Stimulated activated CD4-positive, alpha-beta T cell treated with anti-CD3 and anti-CD28 coated beads, Interleukin-2, amount 100 ng/mL, for 48 hours (primary cell): ENCODE measurements around the gene HOXC5.
A peak's percentile ranks its signal among the peaks of the same experiment; 100 is the strongest.

ENCODE experiments used
- DNase-seq, 2 donors: peaks; one replicate each; pipeline ENCODE4 v3.0.0-alpha.2; 2020

The HOXC5 gene

DNA sequence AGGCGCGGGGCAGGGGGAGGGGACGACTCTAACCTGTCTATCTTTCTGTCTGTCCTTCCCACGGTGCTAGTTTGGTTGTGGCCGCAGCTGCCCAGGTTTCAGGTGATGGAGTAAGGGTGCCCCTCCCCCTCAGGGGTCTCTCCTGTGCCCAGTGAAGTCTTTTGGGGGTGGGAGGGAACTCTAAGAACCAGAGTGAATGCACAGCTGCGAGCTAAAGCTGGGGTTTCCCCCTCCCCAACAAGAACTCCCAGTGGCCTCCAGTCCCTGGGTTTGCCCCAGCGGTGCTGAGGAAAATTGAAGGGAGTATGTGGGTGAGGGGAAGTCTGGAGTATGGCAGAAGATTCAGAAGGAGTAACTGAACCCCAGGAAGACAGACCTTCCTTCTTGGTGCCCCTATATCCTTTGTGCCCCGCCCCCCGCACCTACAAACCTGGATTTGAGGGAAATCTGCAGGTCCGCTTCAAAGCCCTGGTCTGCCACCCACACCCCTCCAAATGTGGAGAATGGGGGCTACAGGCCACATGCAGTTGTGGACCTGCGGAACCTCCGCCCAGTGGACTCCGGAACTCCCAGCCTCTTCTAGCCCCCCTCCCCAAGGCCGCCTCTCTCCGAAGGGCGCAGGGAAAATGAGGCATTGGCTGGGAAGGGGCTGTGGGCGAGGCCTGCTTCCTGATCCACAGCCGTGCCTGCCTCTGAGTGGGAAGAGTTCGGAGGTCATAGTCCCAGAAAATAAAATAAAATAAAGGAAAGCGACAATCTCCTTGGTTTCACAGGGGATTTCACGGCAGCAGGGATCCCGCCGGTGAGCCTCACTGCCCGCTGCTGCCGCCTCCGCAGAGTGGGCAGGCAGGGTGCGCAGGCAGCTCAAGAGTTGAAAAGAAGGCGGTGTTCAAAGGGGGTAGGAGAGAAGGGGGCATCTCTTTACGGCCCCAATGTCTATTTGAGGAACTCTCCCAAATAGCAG lies 36.3 kb upstream of the HOXC5 start:
- DNase-seq: no peak

DNA sequence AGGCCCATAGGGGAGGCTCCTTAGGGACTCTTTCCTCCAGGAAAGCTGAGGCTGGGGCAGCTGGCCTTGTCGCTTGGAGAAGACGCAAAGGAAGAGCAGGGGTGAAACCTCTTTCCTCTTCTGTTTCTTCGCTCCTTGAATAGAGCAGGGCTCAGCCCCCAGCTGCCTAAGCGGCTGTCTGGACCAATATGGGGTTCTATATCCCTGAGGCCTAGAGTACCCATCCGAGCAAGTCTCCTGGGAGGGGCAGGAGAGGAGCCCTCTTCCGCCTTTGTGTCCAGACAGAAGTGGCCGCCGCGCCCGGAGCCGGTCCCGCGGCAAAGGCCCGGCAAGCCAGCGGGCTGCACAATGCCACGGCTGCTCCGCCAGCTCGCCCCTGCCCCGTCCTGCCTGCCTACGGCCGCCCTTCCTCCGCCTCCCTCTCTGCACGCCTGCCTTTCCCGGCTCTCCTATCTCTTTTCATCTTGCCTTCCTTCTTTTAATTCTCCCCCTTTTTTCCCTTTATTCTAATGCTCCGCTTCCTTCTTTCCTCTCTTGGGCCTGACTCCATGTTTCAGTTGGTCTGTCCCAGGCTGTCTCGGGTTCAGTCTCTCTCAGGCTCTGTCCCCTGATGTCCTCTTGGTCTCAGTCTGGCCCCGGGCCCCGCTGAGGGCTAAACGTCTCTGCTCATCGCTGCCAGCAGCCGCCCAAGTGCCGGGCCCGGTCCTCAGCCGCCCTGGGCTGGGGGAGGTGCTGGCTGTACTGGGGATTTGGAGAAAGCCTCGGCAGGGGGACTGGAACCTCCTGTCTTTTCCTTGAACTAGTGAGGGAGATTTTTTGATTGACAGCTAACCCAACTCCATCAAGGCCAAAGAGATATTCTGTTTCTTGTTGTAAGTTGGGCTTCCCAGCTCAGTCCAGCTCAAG lies 35.4 kb upstream of the HOXC5 start:
- no peak for DNase-seq

DNA sequence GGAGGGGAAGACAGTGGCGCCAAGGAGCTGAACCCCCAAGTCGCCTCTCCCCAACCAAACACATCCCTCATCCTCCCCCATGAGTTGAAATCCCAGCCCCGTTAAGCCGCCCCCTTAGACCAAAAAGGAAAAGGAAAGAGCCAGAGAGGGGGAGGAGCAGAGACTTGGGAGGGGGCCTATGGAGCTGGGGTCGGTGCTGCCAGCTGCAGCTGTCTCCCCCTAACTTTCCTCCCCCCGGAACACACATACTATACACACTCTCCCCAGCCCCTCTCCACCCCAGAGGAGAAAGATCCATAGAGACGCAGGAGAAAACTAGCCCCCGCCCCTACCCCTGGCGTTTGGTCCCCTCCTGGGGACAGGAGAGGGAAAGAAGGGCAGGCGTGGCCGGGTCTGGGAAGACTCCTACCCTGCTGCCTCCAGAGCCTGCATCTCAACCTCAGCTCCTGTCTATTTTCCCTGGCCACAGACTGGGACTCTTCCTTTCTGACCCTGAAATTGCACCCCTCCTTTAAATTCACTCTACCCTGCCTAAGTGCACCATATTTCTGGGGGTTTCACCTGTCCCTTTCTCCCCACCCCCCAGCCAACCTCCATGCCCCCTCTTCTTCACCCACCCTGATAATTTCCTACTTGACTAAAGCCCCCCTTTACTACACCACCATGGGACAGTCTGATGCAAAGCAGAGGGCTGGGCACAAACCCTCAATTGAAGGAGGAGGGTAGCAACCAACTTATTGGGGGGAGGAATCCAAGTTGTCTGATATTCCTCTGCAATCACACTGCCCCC lies 34.5 kb upstream of the HOXC5 start:
- DNase-seq: no peak

DNA sequence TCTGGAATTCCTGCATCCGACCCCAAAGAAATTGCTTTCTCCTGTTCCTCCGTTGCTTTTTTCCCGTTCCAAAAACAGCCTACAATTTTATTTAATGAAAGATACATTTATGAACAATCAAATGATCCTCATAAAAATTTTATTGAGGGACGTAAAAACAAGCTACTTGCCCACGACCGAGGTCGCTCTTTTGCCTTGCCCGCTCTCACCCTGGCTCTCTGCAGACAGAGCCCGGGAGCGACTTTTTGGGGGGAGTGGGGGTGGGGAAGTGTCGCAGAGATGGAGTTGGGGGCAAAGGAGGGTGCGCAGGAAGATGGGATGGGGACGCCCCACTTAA lies 34.0 kb upstream of the HOXC5 start:
- no peak for DNase-seq

DNA sequence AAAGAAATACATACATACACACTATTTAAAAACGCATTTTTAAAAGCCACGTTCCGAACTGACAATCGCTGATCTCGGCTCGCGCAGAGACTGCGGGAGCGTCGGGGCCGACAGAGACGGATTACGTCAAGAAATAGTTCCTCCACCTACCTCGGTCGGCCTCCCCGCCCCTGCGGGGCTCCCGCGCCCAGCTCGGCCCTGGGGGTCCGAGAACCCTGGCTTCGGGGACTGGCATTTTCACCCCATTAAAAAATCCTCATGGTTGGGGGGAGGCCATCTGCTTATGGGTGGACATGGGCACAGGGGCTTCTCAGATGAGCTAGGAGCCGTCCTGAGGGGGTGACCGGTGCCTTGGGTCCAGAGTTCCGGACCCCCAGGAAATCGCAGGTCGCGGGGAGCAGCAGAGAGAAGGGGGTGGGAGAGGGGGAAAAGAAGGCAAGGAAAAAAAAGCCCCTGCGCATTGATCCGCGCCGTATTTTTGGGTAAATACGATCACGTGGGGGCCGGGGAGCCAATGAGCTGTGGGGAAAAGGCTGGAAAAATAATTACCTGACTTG lies 33.2 kb upstream of the HOXC5 start:
- DNase-seq: no peak

DNA sequence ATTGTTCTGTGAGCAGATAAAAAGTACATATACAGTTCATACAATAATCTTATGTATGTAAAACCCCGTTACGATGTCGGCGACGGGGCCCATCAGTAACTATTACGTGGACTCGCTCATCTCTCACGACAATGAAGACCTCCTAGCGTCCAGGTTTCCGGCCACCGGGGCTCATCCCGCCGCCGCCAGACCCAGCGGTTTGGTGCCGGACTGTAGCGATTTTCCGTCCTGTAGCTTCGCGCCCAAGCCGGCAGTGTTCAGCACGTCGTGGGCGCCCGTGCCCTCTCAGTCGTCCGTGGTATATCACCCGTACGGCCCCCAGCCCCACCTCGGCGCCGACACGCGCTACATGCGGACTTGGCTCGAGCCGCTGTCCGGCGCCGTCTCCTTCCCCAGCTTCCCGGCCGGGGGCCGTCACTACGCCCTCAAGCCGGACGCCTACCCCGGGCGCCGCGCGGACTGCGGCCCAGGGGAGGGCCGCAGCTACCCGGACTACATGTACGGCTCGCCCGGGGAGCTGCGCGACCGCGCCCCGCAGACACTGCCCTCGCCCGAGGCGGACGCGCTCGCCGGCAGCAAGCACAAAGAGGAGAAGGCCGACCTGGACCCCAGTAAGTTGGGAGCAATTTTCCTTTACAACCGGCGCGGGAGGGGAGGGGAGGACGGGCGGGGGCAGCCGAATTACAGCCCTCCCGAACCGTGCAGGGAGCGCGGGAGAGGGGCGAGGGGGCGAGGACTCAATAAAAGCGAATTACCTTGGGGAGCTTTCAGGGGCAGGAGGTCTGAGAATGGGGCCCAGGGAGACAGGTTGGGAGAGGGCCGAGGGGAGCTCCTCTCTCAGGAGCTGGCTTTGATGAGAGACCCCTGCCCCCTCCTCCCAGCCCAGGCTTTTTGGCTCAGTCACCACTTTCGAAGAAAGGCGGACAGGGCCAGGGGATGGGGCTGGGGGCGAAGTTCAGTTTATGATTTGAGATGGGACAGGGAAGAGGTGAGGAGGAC lies 32.4 kb upstream of the HOXC5 start, which contains the start of gene HOXC9:
TSS of gene HOXC9 (plus strand) at position 46 of the 999 bp plus-strand sequence. CDS start at position 74, 28 bp downstream.
- no peak for DNase-seq

DNA sequence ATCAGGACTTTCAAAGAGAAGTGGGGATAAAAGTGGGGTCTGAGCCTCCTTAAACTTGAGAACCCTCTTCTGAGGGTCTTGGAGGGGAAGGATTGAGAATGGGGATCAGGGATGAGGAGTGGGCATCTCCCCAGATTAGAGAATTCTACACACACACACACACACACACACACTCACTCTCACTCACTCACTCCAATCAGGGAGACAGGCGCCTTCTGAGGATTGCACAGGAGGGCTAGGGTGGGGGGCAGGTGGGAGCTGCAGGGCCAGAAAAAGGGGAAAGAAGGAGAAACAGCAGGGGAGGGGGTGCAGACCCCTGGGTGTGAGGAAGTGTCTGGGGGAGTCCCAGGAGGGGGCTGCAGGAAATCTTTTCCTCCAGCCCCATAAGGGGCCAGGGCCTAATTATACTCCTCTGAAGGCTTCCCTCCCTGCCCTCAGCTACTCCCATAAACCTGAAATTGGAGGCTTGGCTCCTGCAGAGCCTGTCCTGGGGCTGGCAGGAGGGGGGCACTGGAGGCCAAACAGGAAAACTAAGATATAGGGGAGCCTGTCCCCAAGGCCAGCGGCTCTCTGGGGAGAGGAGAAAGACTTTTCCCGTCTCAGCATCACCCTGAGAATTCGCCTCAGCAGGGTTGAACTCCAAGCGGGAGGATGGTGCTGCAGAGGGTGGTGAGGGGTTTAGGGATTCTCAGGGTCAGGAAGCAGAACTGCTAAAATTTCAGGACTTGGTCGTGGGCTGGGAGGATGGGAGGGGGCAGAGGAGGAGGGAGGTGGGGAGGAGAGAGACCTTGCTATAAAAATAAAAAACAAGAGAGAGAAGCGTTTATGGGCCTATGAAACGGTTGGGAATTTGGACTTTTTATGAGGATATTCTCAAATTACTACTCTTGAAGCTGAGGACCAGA lies 31.3 kb upstream of the HOXC5 start:
- no peak for DNase-seq

DNA sequence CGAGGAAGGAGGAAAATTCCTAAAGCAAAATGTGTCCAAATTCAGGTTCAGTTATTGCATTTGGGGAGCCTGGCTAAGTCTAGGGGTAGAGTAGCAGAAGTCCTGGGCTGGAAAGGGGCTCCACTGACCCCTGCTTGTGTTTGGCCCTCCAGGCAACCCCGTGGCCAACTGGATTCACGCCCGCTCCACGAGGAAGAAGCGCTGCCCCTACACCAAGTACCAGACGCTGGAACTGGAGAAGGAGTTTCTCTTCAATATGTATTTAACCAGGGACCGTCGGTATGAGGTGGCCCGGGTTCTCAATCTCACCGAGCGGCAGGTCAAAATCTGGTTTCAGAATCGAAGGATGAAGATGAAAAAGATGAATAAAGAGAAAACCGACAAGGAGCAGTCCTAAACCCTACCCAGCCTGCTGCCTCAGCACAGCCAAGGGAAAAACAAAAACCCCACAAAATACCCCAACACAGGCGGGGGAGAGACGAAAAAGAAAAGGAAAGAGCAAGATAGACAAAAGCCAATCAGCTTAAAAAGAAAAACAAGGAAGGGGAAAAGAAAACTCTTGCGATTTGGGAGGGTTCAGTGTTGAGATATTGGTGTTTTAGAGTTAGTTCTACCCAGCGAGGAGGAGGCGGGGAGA lies 30.5 kb upstream of the HOXC5 start:
- DNase-seq: no peak

DNA sequence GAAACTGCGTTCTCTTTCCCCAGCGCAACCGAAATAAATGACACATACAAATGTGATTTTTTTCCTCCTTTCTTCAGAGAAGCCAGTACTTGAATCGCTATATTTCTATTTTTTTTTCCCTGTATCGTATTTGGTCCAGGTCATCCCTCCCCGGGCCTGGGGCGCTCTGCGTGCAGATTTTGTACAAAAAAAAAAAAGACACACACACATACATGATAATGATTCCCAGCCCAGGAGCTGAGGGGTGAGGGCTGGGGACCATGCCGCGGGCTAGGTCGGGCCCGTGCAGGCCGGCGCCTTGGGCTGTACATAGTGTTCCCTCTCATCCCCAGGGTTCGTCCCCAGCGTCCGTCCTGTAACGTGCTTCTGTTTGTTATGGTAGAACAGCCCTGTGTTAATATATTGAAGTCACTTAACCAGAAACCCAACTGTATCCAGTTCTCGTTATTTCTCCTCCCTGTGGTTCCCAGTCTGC lies 29.9 kb upstream of the HOXC5 start:
- no peak for DNase-seq

DNA sequence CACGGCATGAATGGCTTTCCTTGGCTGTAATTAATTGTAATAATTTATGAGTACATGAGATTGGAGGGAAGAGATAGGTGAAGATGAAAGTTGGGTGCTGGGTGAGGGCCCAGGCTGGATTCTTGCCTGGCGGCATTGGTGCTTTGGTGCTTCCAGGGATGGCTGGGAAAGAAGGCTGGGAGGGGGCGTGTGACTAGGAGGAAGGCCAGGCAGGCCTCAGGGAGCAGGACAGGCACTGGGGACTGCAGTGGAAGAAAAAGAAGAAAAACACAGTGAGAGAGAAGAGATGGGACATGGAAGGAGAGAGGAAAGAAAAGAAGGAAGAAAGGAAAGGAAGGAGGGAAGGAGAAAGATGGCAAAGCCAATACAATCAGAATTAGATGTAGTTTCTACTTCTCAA lies 29.2 kb upstream of the HOXC5 start:
- DNase-seq: no peak

DNA sequence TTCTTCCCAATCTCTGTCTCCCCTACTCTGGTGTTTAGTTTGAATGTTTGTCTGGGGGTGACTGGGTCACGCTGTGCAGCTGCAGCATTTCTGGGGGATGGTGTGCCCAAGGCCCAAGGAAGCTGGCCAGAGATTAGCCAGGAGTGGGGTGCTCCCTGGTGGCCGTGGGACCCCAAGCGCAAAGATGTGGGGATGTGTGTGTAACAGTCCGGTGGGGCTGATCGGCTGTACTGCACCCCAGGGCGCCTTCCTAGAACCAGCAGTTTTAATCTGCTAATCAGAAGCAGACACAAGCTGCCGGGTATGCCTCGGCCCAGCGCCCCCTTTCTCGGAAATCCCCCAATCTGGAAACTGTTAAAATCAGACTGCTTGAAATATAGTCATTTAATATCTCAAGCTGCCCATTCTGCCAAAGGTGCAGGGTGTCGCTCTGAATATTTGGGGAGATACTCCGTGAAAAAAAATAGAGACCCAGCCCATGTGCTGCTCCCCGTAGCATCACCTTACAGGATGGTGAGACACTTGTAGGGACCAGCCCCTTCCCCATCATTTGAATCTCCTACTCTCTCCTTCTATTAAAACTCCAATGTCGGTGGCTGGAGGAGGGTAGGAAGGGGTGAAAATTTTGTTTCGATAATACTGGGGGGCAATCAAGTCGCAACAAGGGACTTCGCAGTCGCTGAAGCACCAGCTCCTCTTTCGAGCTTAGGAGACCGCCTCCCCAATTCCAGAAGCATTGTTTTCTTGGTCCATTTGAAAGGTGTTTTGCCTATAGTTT lies 28.6 kb upstream of the HOXC5 start:
- DNase-seq: no peak

DNA sequence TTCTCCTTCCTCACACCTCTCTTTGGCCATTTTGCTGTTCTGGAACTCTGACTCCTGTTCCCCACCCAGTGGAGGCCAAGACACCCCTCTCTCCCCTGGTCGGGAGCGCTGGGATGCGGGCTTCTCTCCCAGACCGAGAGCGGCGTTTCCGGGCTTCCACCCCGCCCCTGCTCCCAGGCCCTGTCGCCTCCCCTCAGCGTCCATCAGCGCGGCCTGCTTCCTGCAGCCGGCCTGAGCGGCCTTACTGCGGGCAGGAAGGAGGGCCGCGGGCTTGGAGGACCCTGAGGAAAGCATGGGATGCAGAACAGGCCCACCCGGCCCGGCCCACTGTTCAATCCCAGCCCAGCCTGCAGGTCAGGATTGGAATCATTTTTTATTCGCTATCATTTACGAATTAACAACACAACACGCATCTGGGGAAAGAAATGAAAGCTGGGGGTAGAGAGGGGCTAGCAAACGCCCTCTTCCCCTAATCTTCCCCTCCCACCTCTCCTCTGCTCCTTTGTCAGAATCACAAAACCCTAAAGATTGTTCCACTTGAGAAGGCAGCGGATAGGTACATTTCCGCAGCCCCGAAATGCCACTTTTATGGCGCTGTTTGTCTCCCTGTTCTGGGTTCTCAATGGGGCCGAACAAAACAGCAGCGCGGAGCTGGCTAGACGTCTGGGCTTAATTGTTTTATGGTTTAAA lies 27.9 kb upstream of the HOXC5 start:
- no peak for DNase-seq

DNA sequence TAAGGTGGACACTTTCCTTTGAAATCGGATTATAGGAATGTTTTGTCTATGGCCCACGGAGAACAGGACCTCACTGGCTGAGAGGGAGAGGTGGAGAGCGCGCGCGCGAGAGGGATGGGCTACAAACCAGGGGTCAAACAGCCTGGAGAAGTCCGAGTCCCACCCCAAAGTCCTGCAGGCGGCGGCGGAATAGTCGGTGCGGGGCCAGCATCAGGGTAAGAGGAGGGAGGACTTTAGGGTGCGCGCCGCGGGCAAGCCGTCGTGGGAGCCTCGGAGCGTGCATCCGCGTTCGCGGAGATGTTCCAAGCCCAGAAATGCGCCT lies 27.4 kb upstream of the HOXC5 start:
- no peak for DNase-seq

DNA sequence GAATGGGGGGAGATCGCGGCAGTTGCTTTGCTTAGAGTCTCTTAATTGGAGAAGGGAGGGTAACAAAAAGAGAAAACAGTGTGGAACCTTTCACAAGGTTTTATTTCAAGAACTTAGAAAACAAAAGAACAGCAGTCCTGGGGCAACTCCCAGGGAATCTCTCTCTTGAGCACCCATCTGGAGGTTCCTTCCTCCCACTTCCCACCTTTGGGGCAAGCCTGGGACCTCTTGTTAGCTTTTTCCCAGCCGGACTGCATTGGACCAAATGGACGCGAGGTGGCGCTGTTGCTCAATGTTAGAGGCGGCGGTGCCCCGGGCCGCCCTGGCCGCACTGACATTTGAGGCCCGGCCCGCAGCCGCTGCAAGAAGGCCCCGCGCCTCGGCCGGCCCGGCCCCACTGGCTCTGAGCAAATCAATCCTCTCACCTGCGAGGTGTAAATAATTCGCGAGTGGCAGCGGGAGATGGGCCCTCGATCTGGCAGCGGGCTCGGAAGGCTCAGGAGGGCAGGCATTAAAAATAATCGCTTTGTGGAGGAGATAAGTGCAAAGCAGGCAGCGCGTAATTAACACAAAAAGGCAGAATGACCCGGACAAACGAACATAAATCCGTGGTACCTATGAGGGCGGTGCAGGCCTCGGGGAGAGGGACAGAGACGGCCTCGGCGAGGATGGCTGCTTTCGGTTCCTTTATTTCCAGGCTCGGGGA lies 26.8 kb upstream of the HOXC5 start:
- DNase-seq: peak; percentile 88

DNA sequence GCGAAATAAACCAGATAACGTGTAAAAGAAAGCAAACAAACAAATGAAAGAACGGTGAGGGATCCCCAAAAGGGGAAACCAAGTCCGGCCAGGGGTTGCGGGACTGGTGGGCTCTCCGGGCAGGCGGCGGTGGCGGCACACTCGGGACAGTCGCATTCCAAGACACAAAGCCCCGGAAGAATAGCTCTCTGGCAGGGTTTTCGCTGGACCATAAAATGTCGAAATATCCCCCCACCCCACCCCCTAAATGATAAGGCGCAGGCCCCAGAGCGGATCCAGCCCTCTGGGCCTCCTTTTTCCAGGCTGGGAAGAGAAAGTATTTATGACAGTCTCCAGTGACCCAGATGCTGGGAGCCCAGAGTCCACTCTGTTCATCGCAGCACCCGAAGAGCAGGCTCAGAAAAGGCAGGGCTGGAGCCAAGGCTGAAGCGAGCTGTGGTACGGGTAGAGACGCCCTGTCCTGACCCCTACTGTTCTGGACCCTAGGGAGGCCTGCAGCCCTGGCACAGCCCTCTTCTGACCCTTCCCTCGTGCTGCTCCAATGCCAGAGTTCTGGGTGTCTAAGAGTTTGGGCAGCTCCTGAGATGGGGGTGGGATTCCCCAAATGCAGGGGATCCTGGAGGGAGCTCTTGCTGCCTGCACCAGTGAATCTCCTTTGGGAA lies 26.2 kb upstream of the HOXC5 start:
- no peak for DNase-seq

DNA sequence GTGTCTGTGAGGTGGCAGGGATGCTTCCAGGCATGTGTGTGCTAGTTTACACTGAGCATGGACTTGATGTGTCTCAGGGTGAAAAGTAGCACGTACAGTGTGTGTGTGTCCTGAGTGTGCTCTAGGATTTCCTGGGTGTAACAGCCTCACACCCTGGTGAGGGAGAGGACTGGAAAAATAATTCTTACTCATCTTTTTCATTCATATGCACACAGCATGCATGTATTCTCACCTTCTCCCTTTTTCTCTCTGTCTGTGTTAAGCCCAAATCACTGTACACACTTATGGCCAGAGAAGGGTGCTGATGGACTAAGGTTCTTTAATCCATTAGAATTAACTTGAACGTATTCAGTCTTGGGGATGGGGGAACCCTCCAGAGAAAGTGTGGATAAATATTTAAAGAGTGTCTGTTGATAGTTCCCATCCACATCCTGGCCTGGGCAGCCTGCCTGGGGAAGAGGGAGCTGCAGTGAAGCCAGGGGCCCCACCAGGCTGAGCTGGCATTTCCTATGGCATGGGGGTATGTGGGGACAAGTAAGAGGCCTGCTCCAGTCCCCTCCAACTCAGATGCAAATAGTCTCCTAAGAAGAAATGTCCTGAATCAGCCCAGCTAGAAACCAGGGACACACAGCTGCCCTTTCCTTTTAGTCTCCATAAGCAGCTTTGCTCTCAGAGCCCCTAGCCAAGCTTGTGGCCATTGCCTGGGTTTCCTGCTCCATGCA lies 25.2 kb upstream of the HOXC5 start:
- DNase-seq: no peak

DNA sequence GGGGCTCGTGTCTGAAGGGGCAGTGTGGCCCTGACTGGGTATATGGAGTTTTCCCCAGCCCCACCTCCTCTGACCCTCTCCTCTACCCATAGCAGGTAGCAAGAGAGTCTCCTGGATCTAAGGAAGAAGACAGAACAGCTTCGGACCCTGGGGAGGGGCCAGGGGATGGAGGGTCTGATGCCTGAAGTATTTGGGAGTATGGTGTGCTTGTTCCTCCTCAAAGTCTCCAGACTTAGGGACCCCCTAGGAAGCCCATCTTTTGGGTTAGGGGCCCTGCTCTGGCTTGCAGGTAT lies 24.6 kb upstream of the HOXC5 start:
- DNase-seq: no peak
